Nucleus accumbens (tissue), 56 donors: Measurements from ENCODE around the gene IL23A.
"Not testable (repeated sequence)": the region's sequence is repeated elsewhere in the genome, so short reads cannot be mapped to it uniquely, and the experiment has no call there.

Source experiments
- DNase-seq, 56 donors: peaks; one replicate each; lab custom pipeline; 2025; lab: John Stamatoyannopoulos, UW

Gene IL23A

GRCh38 chr12:56338308-56339157 lies at the start of gene IL23A:
Gene IL23A, plus strand, starts transcription at chr12:56338884. Its CDS starts 161 bp downstream, at chr12:56339045.
- no peak for DNase-seq

- DNase-seq = no peak
Measured at GRCh38 chr12:56293795-56294194, 44.9 kb upstream of the IL23A start.

GRCh38 chr12:56296295-56296694 lies 42.4 kb upstream of the IL23A start:
- no peak for DNase-seq

- peak in 1 of 56 donors; percentile 14 for DNase-seq
Measured at GRCh38 chr12:56297400-56297799, 41.3 kb upstream of the IL23A start.

- DNase-seq = no peak
Measured at GRCh38 chr12:56298828-56299227, 39.9 kb upstream of the IL23A start.

- DNase-seq = peak in 2 of 56 donors; percentile 44
Measured at GRCh38 chr12:56299308-56299852, 39.3 kb upstream of the IL23A start.

GRCh38 chr12:56299853-56300643 lies 38.6 kb upstream of the IL23A start, which contains the start of gene CS:
Gene CS, minus strand, starts transcription at chr12:56300330. Its CDS starts 129 bp downstream, at chr12:56300201.
- peak; percentile 64 to 99 (median 96) for DNase-seq

GRCh38 chr12:56300644-56301464 lies 37.8 kb upstream of the IL23A start:
- DNase-seq = peak in 4 of 56 donors; percentile 32 to 64 (median 38)

- no peak for DNase-seq
Measured at GRCh38 chr12:56304276-56304675, 34.4 kb upstream of the IL23A start.

- DNase-seq = no peak
Measured at GRCh38 chr12:56304872-56305590, 33.7 kb upstream of the IL23A start.

- DNase-seq = no peak
Measured at GRCh38 chr12:56307221-56307965, 31.3 kb upstream of the IL23A start.

GRCh38 chr12:56308714-56309113 lies 30.0 kb upstream of the IL23A start:
- DNase-seq = no peak

- no peak for DNase-seq
Measured at GRCh38 chr12:56311003-56311402, 27.7 kb upstream of the IL23A start.

- DNase-seq = peak in 49 of 56 donors; percentile 13 to 72 (median 46)
Measured at GRCh38 chr12:56315249-56315621, 23.4 kb upstream of the IL23A start.

GRCh38 chr12:56315622-56316473 lies 22.8 kb upstream of the IL23A start, which contains the start of gene CNPY2:
Gene CNPY2, minus strand, starts transcription at chr12:56315988. Its CDS starts 771 bp downstream, at chr12:56315217.
- DNase-seq = peak; percentile 74 to 98 (median 92)

- no peak for DNase-seq
Measured at GRCh38 chr12:56317675-56318074, 21.0 kb upstream of the IL23A start.

- DNase-seq = no peak
Measured at GRCh38 chr12:56321027-56321426, 17.7 kb upstream of the IL23A start.

GRCh38 chr12:56321610-56322009 lies 17.1 kb upstream of the IL23A start:
- not testable (repeated sequence) for DNase-seq
